ENCODE measurements around the gene PIGH. TPM values are rescaled to one million over a fixed set of nuclear protein-coding genes. Genes with fewer than 3 reads are reported as not detected.

Gene PIGH
- total RNA-seq, 1 donor from 2014 or later: 11.3 TPM

- Histone ChIP-seq H3K4me3 (ENCODE audit: insufficient read depth, low read depth, low read length) (no peak overlapping the region), H3K9ac (ENCODE audit: low read length) (no peak overlapping the region), H3K4me2 (ENCODE audit: low read length) (no peak overlapping the region), H3K9me3 (ENCODE audit: insufficient read depth, low read depth, low read length) (no peaks in the 10 kb centered on the region), H3K36me3 (ENCODE audit: insufficient read depth, low read length) (no peaks in the 10 kb centered on the region), H3K27ac (ENCODE audit: low read depth, low read length) (no peak overlapping the region), H4K20me1 (ENCODE audit: insufficient read depth, low read length) (no peaks in the 10 kb centered on the region), H2AFZ (ENCODE audit: low read depth, low read length) (no peak overlapping the region), H3K79me2 (ENCODE audit: insufficient read depth, low read length) (no peaks in the 10 kb centered on the region), H3K27me3 (ENCODE audit: insufficient read depth, low read length) (peaks cover 7% of the 10 kb centered on the region), H3K4me1 (ENCODE audit: insufficient read depth, low read length) (no peaks in the 10 kb centered on the region)
- FAIRE-seq (no peak), DNase-seq (ENCODE audit: low read depth) (no peak)
- H3K36me3 Mint-ChIP-seq (ENCODE audit: low read depth, unreplicated experiment): peaks cover 8% of the 10 kb centered on the region
- peaks cover 7% of the 10 kb centered on the region for H3K9me3 Mint-ChIP-seq (ENCODE audit: unreplicated experiment)
- H3K4me3 Mint-ChIP-seq (ENCODE audit: unreplicated experiment): no peak overlapping the region
- TF ChIP-seq CTCF (IDR thresholded peaks at IDR 0.05; ENCODE audit: insufficient read depth, low read depth, low read length) (no peak), EZH2 (IDR thresholded peaks at IDR 0.05; ENCODE audit: insufficient read depth, low read length) (no peak)
- H3K4me1 Mint-ChIP-seq (ENCODE audit: low read depth, unreplicated experiment): peaks cover 11% of the 10 kb centered on the region
- H3K27ac Mint-ChIP-seq (ENCODE audit: unreplicated experiment): peak overlapping the region; percentile 26
- H3K27me3 Mint-ChIP-seq (ENCODE audit: low read depth, unreplicated experiment): peaks cover 4% of the 10 kb centered on the region
Observed at GRCh38 chr14:67541448-67542387, 58.4 kb downstream of the PIGH start.

Other genes with a start within 250 kb of the PIGH start
- 96.3 and 105 TPM in 2 replicates for gene ATP6V1D, start 240.5 kb downstream of the PIGH start, total RNA-seq
- 123 and 143 TPM in 2 replicates for gene EIF2S1, start 239.9 kb downstream of the PIGH start, total RNA-seq
- 0.75 and 1.3 TPM in 2 replicates for gene PLEK2, start 188.1 kb downstream of the PIGH start, total RNA-seq
- gene TMEM229B, start 111.5 kb downstream of the PIGH start, total RNA-seq: 1.3 and 1.8 TPM in 2 replicates
- 2.3 and 3.3 TPM in 2 replicates for gene PLEKHH1, start 67.0 kb downstream of the PIGH start, total RNA-seq
- gene ARG2, start 19.7 kb upstream of the PIGH start, total RNA-seq: 8.9 and 11.6 TPM in 2 replicates
- 82.7 and 92.0 TPM in 2 replicates for gene VTI1B, start 74.4 kb upstream of the PIGH start, total RNA-seq
- gene RDH11, start 95.5 kb upstream of the PIGH start, total RNA-seq: 92.3 and 96.2 TPM in 2 replicates
- 0.16 TPM in 1 of 2 replicates, not detected in the other for gene RDH12, start 101.6 kb upstream of the PIGH start, total RNA-seq
- gene ZFYVE26, start 216.3 kb upstream of the PIGH start, total RNA-seq: 26.3 and 27.4 TPM in 2 replicates
- gene RAD51B, start 219.5 kb upstream of the PIGH start, total RNA-seq: 8.2 and 10.8 TPM in 2 replicates